Tibial nerve (tissue), 4 donors: ENCODE data around the gene LGALS14.
"Not testable (repeated sequence)": the region's sequence is repeated elsewhere in the genome, so short reads cannot be mapped to it uniquely, and the experiment has no call there.

Experiments
- EP300 ChIP-seq, 2 donors: sonication (generic); formaldehyde crosslinking; IDR thresholded peaks; one replicate each; pipeline ENCODE4 v1.6.1; 2017; ENCODE audit warnings: antibody characterized with exemption in 2 of 2, mild to moderate bottlenecking in 1 of 2
- POLR2A ChIP-seq, 2 donors: fragments of 450-650 bp; IDR thresholded peaks; one replicate each; pipeline ENCODE4 v1.6.1; 2017; ENCODE audit warnings: antibody characterized with exemption in 2 of 2, mild to moderate bottlenecking in 2 of 2, moderate library complexity in 2 of 2
- TF ChIP-seq, protein P1 (sequence below), 5 experiments: fragments of 200-600 bp in 3 of 5; fragments of 450-650 bp in 2 of 5; sonication (generic) in 3 of 5; IDR thresholded peaks; one replicate each; pipeline ENCODE4 v1.5.1; 2016 to 2019; ENCODE audit warnings: antibody characterized with exemption in 5 of 5, mild to moderate bottlenecking in 3 of 5, moderate library complexity in 2 of 5

DNA sequence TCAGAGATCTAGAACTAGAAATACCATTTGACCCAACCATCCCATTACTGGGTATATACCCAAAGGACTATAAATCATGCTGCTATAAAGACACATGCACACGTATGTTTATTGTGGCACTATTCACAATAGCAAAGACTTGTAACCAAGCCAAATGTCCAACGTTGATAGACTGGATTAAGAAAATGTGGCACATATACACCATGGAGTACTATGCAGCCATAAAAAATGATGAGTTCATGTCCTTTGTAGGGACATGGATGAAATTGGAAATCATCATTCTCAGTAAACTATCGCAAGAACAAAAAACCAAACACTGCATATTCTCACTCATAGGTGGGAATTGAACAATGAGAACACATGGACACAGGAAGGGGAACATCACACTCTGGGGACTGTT is 34.4 kb upstream of the LGALS14 start:
- TF ChIP-seq, protein P1, sequence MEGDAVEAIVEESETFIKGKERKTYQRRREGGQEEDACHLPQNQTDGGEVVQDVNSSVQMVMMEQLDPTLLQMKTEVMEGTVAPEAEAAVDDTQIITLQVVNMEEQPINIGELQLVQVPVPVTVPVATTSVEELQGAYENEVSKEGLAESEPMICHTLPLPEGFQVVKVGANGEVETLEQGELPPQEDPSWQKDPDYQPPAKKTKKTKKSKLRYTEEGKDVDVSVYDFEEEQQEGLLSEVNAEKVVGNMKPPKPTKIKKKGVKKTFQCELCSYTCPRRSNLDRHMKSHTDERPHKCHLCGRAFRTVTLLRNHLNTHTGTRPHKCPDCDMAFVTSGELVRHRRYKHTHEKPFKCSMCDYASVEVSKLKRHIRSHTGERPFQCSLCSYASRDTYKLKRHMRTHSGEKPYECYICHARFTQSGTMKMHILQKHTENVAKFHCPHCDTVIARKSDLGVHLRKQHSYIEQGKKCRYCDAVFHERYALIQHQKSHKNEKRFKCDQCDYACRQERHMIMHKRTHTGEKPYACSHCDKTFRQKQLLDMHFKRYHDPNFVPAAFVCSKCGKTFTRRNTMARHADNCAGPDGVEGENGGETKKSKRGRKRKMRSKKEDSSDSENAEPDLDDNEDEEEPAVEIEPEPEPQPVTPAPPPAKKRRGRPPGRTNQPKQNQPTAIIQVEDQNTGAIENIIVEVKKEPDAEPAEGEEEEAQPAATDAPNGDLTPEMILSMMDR (IDR thresholded peaks at IDR 0.05) = not testable (repeated sequence)
- TF ChIP-seq POLR2A, EP300 (IDR thresholded peaks at IDR 0.05): not testable (repeated sequence)
